Neural crest cell (in vitro differentiated cells): Measurements from ENCODE around the gene SOCS6. TPM values are rescaled to one million over a fixed set of nuclear protein-coding genes. Genes with fewer than 3 reads are reported as not detected.

Experiments used
- DNase-seq: peaks from one replicate; pipeline ENCODE4 v3.0.0; 2021; ENCODE audit warnings: low read depth, mixed read lengths, low spot score
- H3K27ac Mint-ChIP-seq: one replicate; pipeline ENCODE4 v1.8.0; 2021; ENCODE audit warnings: mild to moderate bottlenecking, mixed read lengths; ENCODE audit not compliant: unreplicated experiment
- H3K27me3 Mint-ChIP-seq: 2 replicates; pipeline ENCODE4 v1.8.0; 2021; ENCODE audit warnings: low read depth, mild to moderate bottlenecking, mixed read lengths
- H3K36me3 Mint-ChIP-seq: 2 replicates; pipeline ENCODE4 v1.8.0; 2021; ENCODE audit warnings: low read depth, mild to moderate bottlenecking, mixed read lengths
- H3K4me1 Mint-ChIP-seq: 2 replicates; pipeline ENCODE4 v1.8.0; 2021; ENCODE audit warnings: mixed read lengths
- H3K4me3 Mint-ChIP-seq: one replicate; pipeline ENCODE4 v1.8.0; 2021; ENCODE audit warnings: mild to moderate bottlenecking, mixed read lengths
- H3K9me3 Mint-ChIP-seq: 2 replicates; pipeline ENCODE4 v1.8.0; 2021; ENCODE audit warnings: mixed read lengths
- CTCF ChIP-seq: fragments of 200-600 bp; sonication (generic); conservative IDR thresholded peaks from 2 replicates; pipeline ENCODE4 v1.5.0; 2021; ENCODE audit warnings: antibody characterized with exemption, mild to moderate bottlenecking
- total RNA-seq: library from RNA; stranded (reverse); gene quantifications from 2 replicates; pipeline ENCODE4 v1.2.1, GENCODE V29; 2021

The SOCS6 gene
- total RNA-seq, 1 donor from 2014 or later: 28.9 TPM

GRCh38 chr18:70324897-70325296 lies 36.1 kb downstream of the SOCS6 start:
- no peak for TF ChIP-seq CTCF
- Mint-ChIP-seq H3K36me3 (peaks cover 23% of the 10 kb centered on the region), H3K9me3 (no peaks in the 10 kb centered on the region), H3K4me1 (peaks cover 19% of the 10 kb centered on the region), H3K27ac (no peak overlapping the region), H3K27me3 (no peaks in the 10 kb centered on the region), H3K4me3 (no peak overlapping the region)
- no peak for DNase-seq

GRCh38 chr18:70326255-70326654 lies 37.4 kb downstream of the SOCS6 start:
- peaks cover 30% of the 10 kb centered on the region for H3K36me3 Mint-ChIP-seq
- no peak for DNase-seq
- peaks cover 20% of the 10 kb centered on the region for H3K4me1 Mint-ChIP-seq
- TF ChIP-seq CTCF: no peak
- H3K27ac Mint-ChIP-seq: no peak overlapping the region
- H3K4me3 Mint-ChIP-seq: no peak overlapping the region
- H3K27me3 Mint-ChIP-seq: no peaks in the 10 kb centered on the region
- H3K9me3 Mint-ChIP-seq: no peaks in the 10 kb centered on the region

- Mint-ChIP-seq H3K36me3 (peaks cover 33% of the 10 kb centered on the region), H3K4me3 (no peak overlapping the region), H3K27ac (no peak overlapping the region), H3K9me3 (no peaks in the 10 kb centered on the region), H3K27me3 (no peaks in the 10 kb centered on the region), H3K4me1 (peaks cover 19% of the 10 kb centered on the region)
- TF ChIP-seq CTCF: no peak
- DNase-seq: no peak
Observed at GRCh38 chr18:70328169-70328568, 39.3 kb downstream of the SOCS6 start.

- H3K27ac Mint-ChIP-seq: no peak overlapping the region
Observed at GRCh38 chr18:70329071-70329470, 40.2 kb downstream of the SOCS6 start.

GRCh38 chr18:70330887-70331286 lies 42.0 kb downstream of the SOCS6 start:
- no peak overlapping the region for H3K27ac Mint-ChIP-seq
- TF ChIP-seq CTCF: no peak
- peaks cover 14% of the 10 kb centered on the region for H3K4me1 Mint-ChIP-seq
- peaks cover 29% of the 10 kb centered on the region for H3K36me3 Mint-ChIP-seq
- H3K4me3 Mint-ChIP-seq: no peak overlapping the region
- DNase-seq: no peak
- peaks cover 3% of the 10 kb centered on the region for H3K9me3 Mint-ChIP-seq
- H3K27me3 Mint-ChIP-seq: no peaks in the 10 kb centered on the region

More at GRCh38 chr18:70329071-70329470, 40.2 kb downstream of the SOCS6 start:
- Mint-ChIP-seq H3K9me3 (peaks cover 3% of the 10 kb centered on the region), H3K4me1 (peaks cover 14% of the 10 kb centered on the region), H3K36me3 (peaks cover 30% of the 10 kb centered on the region), H3K4me3 (no peak overlapping the region), H3K27me3 (no peaks in the 10 kb centered on the region)
- TF ChIP-seq CTCF: no peak
- DNase-seq: no peak
